Measurements from ENCODE around the gene HINFP. TPM values are rescaled to one million over a fixed set of nuclear protein-coding genes. Genes with fewer than 3 reads are reported as not detected.

HINFP gene
- total and polyA plus RNA-seq, 2 of the 4 experiments (the other 2 are of a cell fraction): 9.1 to 15.3 TPM

DNA sequence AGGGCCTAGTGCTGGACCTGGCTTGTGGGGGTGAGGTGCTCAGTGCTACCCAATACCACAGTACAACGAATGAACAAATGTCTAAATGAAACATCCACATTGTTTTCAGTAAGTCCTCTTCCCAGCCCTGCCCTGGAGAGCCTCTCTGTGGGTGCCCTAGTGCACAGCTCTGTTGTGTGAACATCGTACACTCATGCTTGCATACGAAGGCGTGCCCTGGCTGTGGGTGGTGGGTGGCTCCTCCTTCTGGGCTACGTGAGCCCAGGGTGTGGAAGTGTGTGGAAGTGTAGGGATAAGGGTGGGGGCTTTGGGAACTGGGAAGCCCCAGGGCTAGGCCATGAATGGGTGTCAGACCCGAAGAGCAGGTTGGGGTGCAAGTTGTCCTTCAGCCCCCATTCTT, 46.6 kb downstream of the HINFP start:
- no peak for ATAC-seq (ENCODE audit: low read depth)
- BruUV-seq (replicated peaks): no TSS peak

More for the DNA sequence above, 46.6 kb downstream of the HINFP start:
- intact Hi-C loops (cut with micrococcal nuclease) (loop anchor here (2.0 kb wide), 1 partner anchor 29 kb away; no protein-coding TSS in a partner anchor), dilution Hi-C loops (cut with HindIII; ENCODE audit: low sequenced_read_pairs, unreplicated experiment) (no loop called here), in situ Hi-C loops (cut with MboI; ENCODE audit: low sequenced_read_pairs) (no loop called here)
- H4K20me1 ChIP-seq (ENCODE audit: insufficient read depth, low read length): no peaks in the 10 kb centered on the region
- H3K79me1 ChIP-seq (ENCODE audit: low read depth in 1 of 2, low read length in 2 of 2): peaks cover 3 to 12% of the 10 kb centered on the region in 2 experiments; a peak in 3 of 4 replicates
- no peak overlapping the region for H3K14ac ChIP-seq (replicated peaks; ENCODE audit: low read depth, low read length)
- H3K56ac ChIP-seq (ENCODE audit: extremely low read depth, insufficient read depth, low read length): no peak overlapping the region
- H3K9me3 ChIP-seq (ENCODE audit: control insufficient read depth, insufficient read depth, low read length): no peaks in the 10 kb centered on the region
- TF ChIP-seq MAFK (IDR thresholded peaks at IDR 0.05; ENCODE audit: low read depth, low read length) (no peak), CHD1 (IDR thresholded peaks at IDR 0.05; ENCODE audit: low read depth, low read length) (no peak), BHLHE40 (IDR thresholded peaks at IDR 0.05; ENCODE audit: low read depth, low read length) (no peak), CEBPB (IDR thresholded peaks at IDR 0.05; ENCODE audit: low read depth, low read length) (no peak), POLR2A (IDR thresholded peaks at IDR 0.05; ENCODE audit: low read depth, low read length) (no peak), RCOR1 (IDR thresholded peaks at IDR 0.05; ENCODE audit: insufficient replicate concordance, low read length) (no peak), RFX5 (IDR thresholded peaks at IDR 0.05; ENCODE audit: low read depth, low read length) (no peak), MAZ (IDR thresholded peaks at IDR 0.05; ENCODE audit: borderline replicate concordance, low read depth, low read length) (no peak), MXI1 (IDR thresholded peaks at IDR 0.05; ENCODE audit: borderline replicate concordance, low read depth, low read length) (no peak), SMC3 (IDR thresholded peaks at IDR 0.05; ENCODE audit: low read depth, low read length) (no peak), RAD21 (IDR thresholded peaks at IDR 0.05; ENCODE audit: low read length) (no peak), FOS (IDR thresholded peaks at IDR 0.05; ENCODE audit: low read depth, low read length) (no peak), NFE2L2 (IDR thresholded peaks at IDR 0.05; ENCODE audit: low read depth, low read length) (no peak)
- TF ChIP-seq, protein P1, sequence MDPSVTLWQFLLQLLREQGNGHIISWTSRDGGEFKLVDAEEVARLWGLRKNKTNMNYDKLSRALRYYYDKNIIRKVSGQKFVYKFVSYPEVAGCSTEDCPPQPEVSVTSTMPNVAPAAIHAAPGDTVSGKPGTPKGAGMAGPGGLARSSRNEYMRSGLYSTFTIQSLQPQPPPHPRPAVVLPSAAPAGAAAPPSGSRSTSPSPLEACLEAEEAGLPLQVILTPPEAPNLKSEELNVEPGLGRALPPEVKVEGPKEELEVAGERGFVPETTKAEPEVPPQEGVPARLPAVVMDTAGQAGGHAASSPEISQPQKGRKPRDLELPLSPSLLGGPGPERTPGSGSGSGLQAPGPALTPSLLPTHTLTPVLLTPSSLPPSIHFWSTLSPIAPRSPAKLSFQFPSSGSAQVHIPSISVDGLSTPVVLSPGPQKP (IDR thresholded peaks at IDR 0.05; ENCODE audit: borderline replicate concordance, low read depth, low read length): no peak
- TF ChIP-seq, protein P2, sequence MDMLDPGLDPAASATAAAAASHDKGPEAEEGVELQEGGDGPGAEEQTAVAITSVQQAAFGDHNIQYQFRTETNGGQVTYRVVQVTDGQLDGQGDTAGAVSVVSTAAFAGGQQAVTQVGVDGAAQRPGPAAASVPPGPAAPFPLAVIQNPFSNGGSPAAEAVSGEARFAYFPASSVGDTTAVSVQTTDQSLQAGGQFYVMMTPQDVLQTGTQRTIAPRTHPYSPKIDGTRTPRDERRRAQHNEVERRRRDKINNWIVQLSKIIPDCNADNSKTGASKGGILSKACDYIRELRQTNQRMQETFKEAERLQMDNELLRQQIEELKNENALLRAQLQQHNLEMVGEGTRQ (IDR thresholded peaks at IDR 0.05; ENCODE audit: low read depth, low read length): no peak
- TF ChIP-seq, protein P3, sequence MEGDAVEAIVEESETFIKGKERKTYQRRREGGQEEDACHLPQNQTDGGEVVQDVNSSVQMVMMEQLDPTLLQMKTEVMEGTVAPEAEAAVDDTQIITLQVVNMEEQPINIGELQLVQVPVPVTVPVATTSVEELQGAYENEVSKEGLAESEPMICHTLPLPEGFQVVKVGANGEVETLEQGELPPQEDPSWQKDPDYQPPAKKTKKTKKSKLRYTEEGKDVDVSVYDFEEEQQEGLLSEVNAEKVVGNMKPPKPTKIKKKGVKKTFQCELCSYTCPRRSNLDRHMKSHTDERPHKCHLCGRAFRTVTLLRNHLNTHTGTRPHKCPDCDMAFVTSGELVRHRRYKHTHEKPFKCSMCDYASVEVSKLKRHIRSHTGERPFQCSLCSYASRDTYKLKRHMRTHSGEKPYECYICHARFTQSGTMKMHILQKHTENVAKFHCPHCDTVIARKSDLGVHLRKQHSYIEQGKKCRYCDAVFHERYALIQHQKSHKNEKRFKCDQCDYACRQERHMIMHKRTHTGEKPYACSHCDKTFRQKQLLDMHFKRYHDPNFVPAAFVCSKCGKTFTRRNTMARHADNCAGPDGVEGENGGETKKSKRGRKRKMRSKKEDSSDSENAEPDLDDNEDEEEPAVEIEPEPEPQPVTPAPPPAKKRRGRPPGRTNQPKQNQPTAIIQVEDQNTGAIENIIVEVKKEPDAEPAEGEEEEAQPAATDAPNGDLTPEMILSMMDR (conservative IDR thresholded peaks at IDR 0.05; ENCODE audit: low read depth, low read length): no peak
- WGBS, 2 experiments (ENCODE audit: extremely low coverage in 2 of 2, insufficient read length in 1 of 2): 83% methylated on average over 1 of the region's 6 CpGs; no CpG with 5 or more reads in 1 of the 2 experiments
- no peak overlapping the region for H2BK20ac ChIP-seq (ENCODE audit: low read depth, low read length)
- H3K23ac ChIP-seq (ENCODE audit: low read depth, low read length): no peak overlapping the region
- no peak overlapping the region for H2BK5ac ChIP-seq (ENCODE audit: low read depth, low read length, poor library complexity, severe bottlenecking)
- CTCF ChIA-PET: no interaction called here
- H3K27me3 ChIP-seq (ENCODE audit: control insufficient read depth, insufficient read depth, low read length): peaks cover 3% of the 10 kb centered on the region; the same call in 1 of the 2 replicates
- H2BK15ac ChIP-seq (ENCODE audit: low read depth, low read length): no peak overlapping the region
- H4K8ac ChIP-seq (ENCODE audit: low read depth in 2 of 2, low read length in 2 of 2): no peak overlapping the region; a peak in 1 of 4 replicates
- no peak overlapping the region for H3K27ac ChIP-seq (ENCODE audit: insufficient read depth, low read length)
- no peaks in the 10 kb centered on the region for H3K36me3 ChIP-seq (ENCODE audit: control insufficient read depth, insufficient read depth, low read length)
- no peak overlapping the region for H2BK120ac ChIP-seq (ENCODE audit: low read depth, low read length)
- H3K4me3 ChIP-seq (ENCODE audit: insufficient read depth, low read depth, low read length): no peak overlapping the region
- peak overlapping the region; percentile 99; the same call in 1 of the 2 replicates for H3K4ac ChIP-seq (ENCODE audit: low read depth, low read length)
- H3K4me2 ChIP-seq (ENCODE audit: low read depth, low read length): no peak overlapping the region
- H2AFZ ChIP-seq (replicated peaks; ENCODE audit: low read length, poor library complexity): peak overlapping the region; percentile 100
- H3K9ac ChIP-seq (ENCODE audit: low read depth, low read length): no peak overlapping the region
- DNase-seq: no peak
- no peak overlapping the region; the same call in 1 of the 2 replicates for H4K91ac ChIP-seq (ENCODE audit: insufficient read depth, low read depth, low read length)
- no peak overlapping the region for H3K18ac ChIP-seq (ENCODE audit: low read depth, low read length)
- no peak overlapping the region for H4K5ac ChIP-seq (ENCODE audit: low read depth, low read length)
- peak overlapping the region; percentile 88 for H2AK5ac ChIP-seq (ENCODE audit: low read depth, low read length)
- POLR2A ChIA-PET (ENCODE audit: unreplicated experiment): no interaction called here
- H3K4me1 ChIP-seq (ENCODE audit: control insufficient read depth, insufficient read depth, low read length): peaks cover 6% of the 10 kb centered on the region
- peaks cover 5% of the 10 kb centered on the region; the same call in 1 of the 2 replicates for H3K9me1 ChIP-seq (ENCODE audit: insufficient read depth, low read length)
- peak overlapping the region; percentile 90 for H2AK9ac ChIP-seq (replicated peaks; ENCODE audit: low read depth, low read length, poor library complexity)

Measured in IMR-90 (cell line).